AG09319 (cell line): ENCODE data around the gene NEK7.
"Not testable (repeated sequence)": the region's sequence is repeated elsewhere in the genome, so short reads cannot be mapped to it uniquely, and the experiment has no call there.

Experiments used
- DNase-seq: peaks from one replicate; pipeline ENCODE4 v3.0.0-alpha.2; 2010; ENCODE audit warnings: low read depth; ENCODE audit errors: extremely low read depth
- CTCF ChIP-seq: IDR thresholded peaks from 2 replicates; pipeline ENCODE4 v1.5.1; 2011; ENCODE audit warnings: low read depth, mild to moderate bottlenecking, inconsistent platforms, low read length, moderate library complexity

The NEK7 gene

GRCh38 chr1:198205016-198205684, 48.4 kb downstream of the NEK7 start:
- no peak for DNase-seq

GRCh38 chr1:198206292-198206691, 49.5 kb downstream of the NEK7 start:
- TF ChIP-seq CTCF, result no peak
- DNase-seq, result no peak

More at GRCh38 chr1:198205016-198205684, 48.4 kb downstream of the NEK7 start:
- TF ChIP-seq CTCF, result no peak

- no peak for TF ChIP-seq CTCF
- no peak for DNase-seq
Measured at GRCh38 chr1:198211696-198212095, 54.9 kb downstream of the NEK7 start.

- TF ChIP-seq CTCF, result no peak
- no peak for DNase-seq
Measured at GRCh38 chr1:198212126-198212525, 55.3 kb downstream of the NEK7 start.

- DNase-seq, result peak; percentile 35
- no peak for TF ChIP-seq CTCF
Measured at GRCh38 chr1:198212675-198213074, 55.9 kb downstream of the NEK7 start.

- no peak for TF ChIP-seq CTCF
- no peak for DNase-seq
Measured at GRCh38 chr1:198214924-198215323, 58.1 kb downstream of the NEK7 start.

- TF ChIP-seq CTCF, result no peak
- no peak for DNase-seq
Measured at GRCh38 chr1:198220428-198220827, 63.6 kb downstream of the NEK7 start.

GRCh38 chr1:198227010-198227409, 70.2 kb downstream of the NEK7 start:
- DNase-seq, result not testable (repeated sequence)

GRCh38 chr1:198227454-198227853, 70.7 kb downstream of the NEK7 start:
- DNase-seq, result not testable (repeated sequence)
